ENCODE data around the gene MYDGF.
"Not testable (repeated sequence)": the region's sequence is repeated elsewhere in the genome, so short reads cannot be mapped to it uniquely, and the experiment has no call there.

MYDGF gene

GRCh38 chr19:4684312-4685095, 14.4 kb upstream of the MYDGF start:
- no peak for TF ChIP-seq CTCF (IDR thresholded peaks at IDR 0.05)
- DNase-seq (ENCODE audit: low spot score): no peak
- Histone ChIP-seq H3K4me3 (no peak overlapping the region), H3K27ac (peak overlapping the region in 1 of 2 donors; percentile 32)

GRCh38 chr19:4682417-4683200, 12.5 kb upstream of the MYDGF start:
- H3K27ac ChIP-seq: no peak overlapping the region
- no peak overlapping the region for H3K4me3 ChIP-seq
- DNase-seq (ENCODE audit: low spot score): no peak
- TF ChIP-seq CTCF (IDR thresholded peaks at IDR 0.05): no peak

GRCh38 chr19:4680021-4680420, 9.9 kb upstream of the MYDGF start:
- H3K4me3 ChIP-seq; H3K27ac ChIP-seq; DNase-seq (ENCODE audit: low spot score): not testable (repeated sequence)

GRCh38 chr19:4678881-4679790, 9.0 kb upstream of the MYDGF start:
- no peak overlapping the region for H3K4me3 ChIP-seq
- TF ChIP-seq CTCF (IDR thresholded peaks at IDR 0.05): no peak
- DNase-seq (ENCODE audit: low spot score): no peak
- H3K27ac ChIP-seq: no peak overlapping the region

GRCh38 chr19:4676955-4677731, 7.0 kb upstream of the MYDGF start:
- H3K27ac ChIP-seq: no peak overlapping the region
- no peak for TF ChIP-seq CTCF (IDR thresholded peaks at IDR 0.05)
- no peak overlapping the region for H3K4me3 ChIP-seq
- DNase-seq (ENCODE audit: low spot score): no peak

GRCh38 chr19:4675346-4675745, 5.2 kb upstream of the MYDGF start:
- no peak overlapping the region for H3K4me3 ChIP-seq
- no peak for DNase-seq (ENCODE audit: low spot score)
- TF ChIP-seq CTCF (IDR thresholded peaks at IDR 0.05): no peak
- no peak overlapping the region for H3K27ac ChIP-seq

Measured in coronary artery (tissue), 2 donors.